Stimulated activated CD4-positive, alpha-beta T cell treated with anti-CD3 and anti-CD28 coated beads, Interleukin-2, amount 100 ng/mL, for 24 hours (primary cell): ENCODE data around the gene LHFPL3.
A peak's percentile ranks its signal among the peaks of the same experiment; 100 is the strongest.
"Not testable (repeated sequence)": the region's sequence is repeated elsewhere in the genome, so short reads cannot be mapped to it uniquely, and the experiment has no call there.

Experiments used
- DNase-seq, 2 donors: peaks; one replicate each; pipeline ENCODE4 v3.0.0-alpha.2; 2020

LHFPL3 gene

DNA sequence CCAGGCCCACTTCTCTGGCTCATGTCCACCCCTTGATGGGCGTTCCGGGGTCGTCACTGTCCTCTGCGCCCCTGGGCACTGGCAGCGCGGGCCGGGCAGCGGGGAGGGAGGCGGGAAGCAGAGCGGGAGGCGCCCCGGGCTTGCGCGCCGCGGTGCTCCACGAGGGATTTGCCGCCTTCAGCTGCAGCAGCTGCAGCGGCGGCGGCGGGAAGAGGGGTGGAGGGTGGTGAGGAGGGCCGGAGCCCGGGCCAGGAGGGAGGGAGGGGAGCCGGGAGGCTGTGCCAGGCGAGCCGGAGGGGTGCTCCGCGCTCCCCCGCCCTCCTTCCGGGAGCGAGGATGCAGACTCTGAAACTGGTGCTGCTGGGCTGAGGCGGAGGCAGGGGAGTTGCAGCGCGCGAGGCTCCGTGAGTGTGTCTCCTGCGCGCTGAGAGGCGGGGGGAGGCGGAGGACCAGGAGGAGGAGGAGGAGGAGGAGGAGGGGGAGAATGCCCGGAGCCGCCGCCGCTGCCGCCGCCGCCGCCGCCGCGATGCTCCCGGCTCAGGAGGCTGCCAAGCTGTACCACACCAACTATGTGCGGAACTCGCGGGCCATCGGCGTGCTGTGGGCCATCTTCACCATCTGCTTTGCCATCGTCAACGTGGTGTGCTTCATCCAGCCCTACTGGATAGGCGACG, at the start of gene LHFPL3:
Gene LHFPL3, plus strand, starts transcription at position 308 of the 674 bp plus-strand sequence.
- peak in 1 of 2 donors; percentile 14 for DNase-seq

DNA sequence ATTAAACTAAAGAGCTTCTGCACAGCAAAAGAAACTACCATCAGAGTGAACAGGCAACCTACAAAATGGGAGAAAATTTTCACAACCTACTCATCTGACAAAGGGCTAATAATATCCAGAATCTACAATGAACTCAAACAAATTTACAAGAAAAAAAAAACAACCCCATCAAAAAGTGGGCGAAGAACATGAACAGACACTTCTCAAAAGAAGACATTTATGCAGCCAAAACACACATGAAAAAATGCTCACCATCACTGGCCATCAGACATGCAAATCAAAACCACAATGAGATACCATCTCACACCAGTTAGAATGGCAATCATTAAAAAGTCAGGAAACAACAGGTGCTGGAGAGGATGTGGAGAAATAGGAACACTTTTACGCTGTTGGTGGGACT, 46.7 kb upstream of the LHFPL3 start:
- not testable (repeated sequence) for DNase-seq

DNA sequence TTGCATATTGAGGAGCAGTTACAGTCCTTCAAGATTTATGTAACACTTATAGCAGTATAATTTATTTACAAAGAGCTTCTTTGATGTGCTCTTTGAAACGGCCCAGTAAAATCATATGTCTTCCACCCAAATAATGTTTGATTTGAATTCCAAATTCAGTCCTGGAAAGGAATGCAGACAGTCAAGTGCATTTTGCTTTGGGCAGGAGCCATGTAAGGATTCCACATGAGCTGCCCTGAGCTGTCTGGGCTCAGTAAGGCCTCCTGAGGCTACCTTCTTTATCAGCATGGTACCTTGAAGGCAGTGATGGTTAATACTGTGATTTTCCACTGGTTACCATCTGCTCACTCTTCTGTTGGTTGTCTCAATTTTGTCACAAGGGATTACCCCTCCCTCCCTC, 41.6 kb upstream of the LHFPL3 start:
- no peak for DNase-seq

DNA sequence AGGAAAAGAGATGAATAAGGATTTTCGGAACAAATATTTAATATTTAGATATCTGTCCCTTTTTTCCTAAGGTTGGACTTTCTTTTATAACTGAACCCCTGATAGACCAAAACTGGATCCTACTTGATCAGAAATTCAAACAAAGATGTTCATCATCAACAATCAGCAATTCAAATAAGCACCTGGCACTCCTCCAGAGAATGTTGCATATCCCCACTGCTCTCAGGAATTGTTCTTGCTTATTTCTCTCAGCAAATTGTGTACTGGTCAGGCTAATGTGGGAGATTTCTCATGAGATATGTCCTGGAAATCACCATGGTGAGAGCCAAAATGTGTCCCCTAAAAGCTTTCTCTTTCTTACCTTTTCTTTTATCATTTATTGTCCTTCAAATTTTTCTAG, 40.3 kb upstream of the LHFPL3 start:
- DNase-seq: no peak

DNA sequence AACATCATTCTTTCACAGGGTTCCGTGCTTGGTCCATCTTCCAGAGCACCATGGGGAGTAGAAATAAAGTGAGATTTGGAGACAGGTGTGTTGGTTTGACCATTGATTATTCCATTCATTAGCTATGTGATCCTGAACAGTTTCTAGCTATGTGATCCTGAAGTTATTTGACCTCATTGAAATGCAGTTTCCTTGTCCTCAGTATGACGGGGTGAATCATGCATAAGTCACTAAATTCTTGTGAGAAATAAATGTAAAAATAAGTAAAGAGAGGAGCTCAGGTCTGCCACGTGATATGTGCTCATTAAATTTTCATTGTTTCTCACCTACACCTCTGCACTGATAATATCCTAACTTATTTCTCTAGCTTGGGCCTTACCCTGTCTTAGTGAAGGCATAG, 34.1 kb upstream of the LHFPL3 start:
- DNase-seq: no peak

DNA sequence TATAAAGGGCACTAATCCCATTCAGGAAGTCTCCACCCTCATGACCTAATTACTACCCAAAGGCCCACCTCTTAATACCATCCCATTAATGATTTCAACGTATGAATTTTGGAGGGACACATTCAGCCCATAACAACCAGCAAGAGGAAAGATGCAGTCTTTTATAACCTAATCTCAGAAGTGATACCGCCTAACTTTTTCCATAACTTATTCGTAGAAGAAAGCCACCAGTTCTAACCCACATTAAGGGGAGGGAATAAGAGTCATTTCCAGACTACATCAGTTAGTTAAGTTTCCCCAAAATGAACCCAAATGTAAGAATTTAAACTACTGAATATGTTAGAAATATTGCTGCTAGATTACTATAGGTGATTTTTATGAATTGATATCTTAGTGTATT, 32.1 kb upstream of the LHFPL3 start:
- no peak for DNase-seq

DNA sequence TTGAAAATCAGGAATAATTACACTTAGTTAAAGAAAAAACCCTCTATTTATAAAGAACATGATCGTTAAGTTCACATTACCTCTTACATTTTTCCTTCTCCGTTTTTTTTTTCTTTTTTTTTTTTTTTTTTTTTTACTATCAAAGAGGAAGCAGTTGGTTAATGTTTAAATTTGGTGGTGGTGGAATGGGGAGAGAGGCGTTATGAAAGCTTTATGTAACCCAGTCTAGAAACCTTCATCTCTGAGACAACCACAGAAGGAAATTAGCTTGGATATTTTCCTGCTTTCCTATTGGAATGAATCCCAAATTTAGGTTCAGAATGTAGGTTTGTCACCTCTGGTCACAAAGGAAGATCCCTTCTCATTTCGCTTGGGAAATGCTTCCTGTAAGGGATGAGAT, 31.5 kb upstream of the LHFPL3 start:
- DNase-seq: no peak

DNA sequence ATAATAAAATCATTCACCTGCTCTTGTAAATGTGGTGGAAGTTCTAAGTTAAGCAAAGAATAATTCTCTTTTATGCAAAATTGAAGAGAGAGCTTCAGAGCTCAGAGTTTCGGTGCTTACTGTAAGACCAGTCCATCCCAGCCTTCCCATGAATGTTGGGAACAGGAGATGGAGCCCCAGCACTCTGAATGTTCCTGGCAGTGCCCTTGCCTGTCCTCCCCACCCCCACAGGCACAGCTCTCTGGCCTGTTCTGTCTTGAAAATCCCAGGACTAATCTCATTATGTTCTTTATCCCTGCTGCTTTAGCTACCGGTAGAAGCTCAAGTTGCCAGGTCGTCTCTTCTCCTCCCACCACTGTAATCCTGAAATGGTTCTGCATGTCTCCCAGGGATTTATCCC, 29.1 kb upstream of the LHFPL3 start:
- no peak for DNase-seq

DNA sequence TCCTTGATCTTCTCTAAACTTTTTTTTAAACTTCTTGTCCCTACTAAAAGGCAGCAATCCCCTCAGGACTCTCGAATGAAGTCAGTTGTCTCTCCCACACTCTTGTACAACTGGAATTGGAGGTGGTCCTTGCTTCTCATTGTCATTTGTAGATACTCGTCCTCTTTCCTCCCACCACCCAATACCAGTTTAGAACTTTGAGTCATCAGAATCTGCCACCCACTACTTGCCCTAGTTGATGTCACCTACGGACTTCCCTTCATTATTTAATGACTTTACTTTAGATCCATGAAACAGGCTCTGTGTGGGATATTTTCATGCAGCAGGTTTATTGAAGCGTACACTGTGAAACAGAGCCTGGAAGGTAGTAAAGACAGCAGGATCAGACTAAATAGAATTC, 28.6 kb upstream of the LHFPL3 start:
- no peak for DNase-seq

DNA sequence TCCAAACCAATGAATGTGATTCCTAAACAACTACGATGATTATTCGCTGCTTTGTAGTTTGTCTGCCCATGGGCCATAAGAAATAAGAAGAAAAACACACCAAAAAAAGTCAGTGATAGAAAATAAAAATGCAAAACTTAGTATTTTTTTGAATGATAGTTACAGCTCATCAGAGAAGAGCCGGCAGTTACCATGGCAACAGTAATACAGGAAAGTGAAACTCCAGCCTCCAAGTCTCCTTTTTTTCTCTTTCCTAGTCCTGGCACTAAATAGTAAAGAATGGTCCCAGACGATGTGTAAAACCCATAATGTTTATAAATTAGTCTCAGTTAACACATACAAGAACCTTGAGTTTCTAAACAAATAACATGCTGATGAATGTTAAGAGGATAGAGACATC, 21.6 kb upstream of the LHFPL3 start:
- no peak for DNase-seq

DNA sequence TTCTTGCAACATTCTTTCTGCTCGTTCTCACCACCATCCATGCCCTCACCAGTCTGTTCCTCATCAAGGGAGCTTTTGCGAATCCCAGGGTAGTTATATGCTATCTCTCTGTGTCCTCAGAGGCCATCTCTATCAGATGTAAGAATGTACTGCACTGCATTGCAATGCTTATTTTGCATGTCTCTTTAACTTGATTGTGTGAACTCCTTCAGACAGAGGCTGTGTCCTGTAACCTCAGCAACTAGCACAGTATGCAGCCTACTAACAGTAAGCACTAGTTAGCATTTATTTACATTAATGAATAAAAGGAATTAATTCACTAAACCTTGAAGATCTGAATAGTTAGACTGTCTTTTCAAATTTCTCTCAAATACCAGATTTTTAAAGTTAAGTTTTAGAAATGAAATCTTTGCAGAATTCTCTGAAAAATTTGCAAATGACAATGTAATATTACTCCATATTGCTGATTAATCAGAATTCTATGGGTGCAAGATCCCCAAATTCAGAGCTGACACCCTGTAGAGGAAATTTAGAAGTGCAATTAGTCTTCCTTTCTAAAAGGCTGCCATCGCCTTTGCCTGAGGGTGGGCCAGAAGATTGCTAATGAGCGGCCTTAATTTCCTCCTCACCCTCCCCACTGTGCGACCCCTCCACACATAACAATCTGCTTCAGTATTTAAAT, 10.3 kb upstream of the LHFPL3 start:
- DNase-seq: no peak

DNA sequence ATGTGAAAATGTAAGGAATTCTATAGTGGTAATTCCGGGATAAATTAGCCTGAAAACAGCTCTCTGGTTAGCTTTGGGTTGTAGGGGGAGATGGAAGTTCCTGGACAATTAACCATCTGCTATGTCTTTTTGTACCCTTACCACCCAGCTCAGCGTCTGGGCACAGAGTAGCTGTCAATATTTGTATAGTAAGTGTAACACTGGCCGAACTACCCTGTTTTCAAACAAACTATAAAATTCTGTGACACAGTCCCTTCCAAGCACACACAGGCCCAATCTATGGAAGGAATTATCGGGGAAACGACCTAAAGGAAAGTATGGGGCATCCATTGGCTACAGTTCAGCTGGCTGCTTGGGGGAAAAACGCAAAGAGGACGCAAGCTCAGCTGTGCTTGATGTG, 869 bp upstream of the LHFPL3 start:
- no peak for DNase-seq

DNA sequence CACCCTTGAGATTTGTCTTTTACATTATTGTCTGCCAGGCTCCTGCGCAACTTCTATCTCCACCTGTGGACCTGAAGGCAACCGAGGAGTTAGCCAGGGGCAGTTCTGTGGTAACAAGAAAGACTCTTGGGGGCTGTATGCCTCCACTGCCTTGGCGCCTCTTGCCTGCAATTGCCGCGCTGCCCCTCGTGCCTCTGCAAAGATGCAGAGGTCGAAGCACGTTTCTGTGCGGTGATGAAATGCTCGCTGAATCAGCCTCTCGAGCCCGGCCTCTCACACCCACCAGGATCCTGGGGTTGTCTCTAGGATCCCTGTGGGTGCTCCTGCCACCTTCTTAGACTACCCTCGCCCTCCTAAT, 486 bp upstream of the LHFPL3 start:
- DNase-seq: no peak

DNA sequence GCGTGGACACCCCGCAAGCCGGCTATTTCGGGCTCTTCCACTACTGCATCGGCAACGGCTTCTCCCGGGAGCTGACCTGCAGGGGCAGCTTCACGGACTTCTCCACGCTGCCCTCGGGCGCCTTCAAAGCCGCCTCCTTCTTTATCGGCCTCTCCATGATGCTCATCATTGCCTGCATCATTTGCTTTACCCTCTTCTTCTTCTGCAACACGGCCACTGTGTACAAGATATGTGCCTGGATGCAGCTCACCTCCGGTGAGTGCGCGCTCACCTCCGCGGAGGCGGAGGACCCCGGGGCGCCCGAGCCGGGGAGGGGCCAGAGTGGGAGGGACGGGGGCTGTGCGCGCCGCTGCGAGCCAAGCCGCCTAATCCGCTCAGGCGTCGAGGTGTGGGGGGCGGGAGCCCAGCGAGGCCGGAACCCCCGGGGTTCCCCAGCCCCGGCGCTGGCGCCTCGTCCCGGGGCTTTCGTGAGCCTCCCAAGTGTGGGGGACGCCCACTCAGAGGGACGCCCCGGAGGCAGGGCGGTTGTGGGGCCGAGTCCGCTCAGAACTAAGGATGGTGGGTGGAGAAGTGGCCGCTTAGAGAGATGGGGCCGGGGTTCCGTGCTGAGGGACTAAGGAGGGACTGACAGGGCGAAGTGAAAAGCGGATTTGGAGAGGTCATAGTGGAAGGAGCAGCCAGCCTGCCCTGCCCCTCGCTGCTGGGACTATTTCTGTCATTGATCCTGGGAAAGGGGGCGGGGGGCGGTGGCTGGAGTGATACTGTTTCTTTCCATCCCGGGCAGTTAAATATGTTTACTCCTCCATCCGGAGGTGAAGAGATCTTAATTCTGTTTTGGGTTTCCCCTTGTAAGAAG, 795 bp downstream of the LHFPL3 start:
- peak in 1 of 2 donors; percentile 1 for DNase-seq

DNA sequence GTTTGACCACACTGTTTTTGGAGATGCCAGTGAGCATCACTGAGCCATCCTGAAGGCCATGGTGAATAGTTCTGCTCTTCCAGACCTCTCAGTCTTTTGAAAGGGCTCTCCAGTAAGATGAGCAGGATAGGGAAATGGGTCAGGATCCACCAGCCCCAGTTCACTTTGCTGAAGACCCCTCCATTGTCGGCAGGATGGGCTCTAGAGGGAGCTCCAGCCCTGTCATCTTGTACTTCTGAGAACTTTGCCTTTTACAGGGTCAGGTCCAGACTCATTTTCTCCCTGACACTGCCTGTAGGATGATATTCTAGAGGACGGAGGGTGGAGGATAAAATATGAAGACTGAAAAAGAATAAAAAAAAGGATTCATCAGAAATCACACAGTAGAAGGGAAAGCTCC, 13.1 kb downstream of the LHFPL3 start:
- DNase-seq: no peak

DNA sequence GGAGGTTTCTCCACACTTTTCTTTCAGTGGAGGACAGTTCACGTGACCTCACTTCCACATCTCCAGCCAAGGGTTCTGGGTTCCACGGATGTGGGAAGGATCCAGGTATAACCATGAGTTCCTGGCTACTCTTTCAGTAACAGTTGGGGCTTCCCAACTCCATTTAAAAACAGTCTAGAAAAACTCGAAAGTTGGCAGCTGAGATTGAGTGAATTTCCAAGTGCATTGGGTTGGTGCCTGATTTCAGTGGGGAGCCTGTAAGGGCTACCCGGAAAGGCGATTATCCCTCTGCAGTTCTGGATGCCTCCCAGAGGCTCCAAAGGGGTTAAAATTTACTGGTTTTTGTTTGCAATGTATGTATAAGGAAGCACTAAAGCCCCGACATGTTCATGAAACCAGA, 24.3 kb downstream of the LHFPL3 start:
- DNase-seq: no peak

DNA sequence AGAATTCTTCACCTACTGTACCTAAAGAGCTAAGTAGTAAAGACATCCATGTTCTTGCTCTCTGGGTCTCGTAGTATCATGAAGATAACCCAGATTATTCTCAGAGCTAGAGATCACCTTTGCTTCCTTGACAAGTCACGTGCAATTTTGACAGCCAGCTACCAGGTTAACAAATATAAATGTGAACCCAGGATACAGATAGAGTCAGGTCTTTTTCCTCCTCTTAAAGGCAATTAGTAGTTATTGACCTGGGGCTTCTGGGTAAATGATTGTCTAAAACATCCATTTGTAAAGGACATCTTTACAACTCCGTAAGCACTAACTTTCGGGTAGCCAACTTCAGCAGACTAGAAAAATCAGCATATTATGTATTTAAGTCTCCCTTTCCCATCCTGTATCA, 28.8 kb downstream of the LHFPL3 start:
- no peak for DNase-seq

DNA sequence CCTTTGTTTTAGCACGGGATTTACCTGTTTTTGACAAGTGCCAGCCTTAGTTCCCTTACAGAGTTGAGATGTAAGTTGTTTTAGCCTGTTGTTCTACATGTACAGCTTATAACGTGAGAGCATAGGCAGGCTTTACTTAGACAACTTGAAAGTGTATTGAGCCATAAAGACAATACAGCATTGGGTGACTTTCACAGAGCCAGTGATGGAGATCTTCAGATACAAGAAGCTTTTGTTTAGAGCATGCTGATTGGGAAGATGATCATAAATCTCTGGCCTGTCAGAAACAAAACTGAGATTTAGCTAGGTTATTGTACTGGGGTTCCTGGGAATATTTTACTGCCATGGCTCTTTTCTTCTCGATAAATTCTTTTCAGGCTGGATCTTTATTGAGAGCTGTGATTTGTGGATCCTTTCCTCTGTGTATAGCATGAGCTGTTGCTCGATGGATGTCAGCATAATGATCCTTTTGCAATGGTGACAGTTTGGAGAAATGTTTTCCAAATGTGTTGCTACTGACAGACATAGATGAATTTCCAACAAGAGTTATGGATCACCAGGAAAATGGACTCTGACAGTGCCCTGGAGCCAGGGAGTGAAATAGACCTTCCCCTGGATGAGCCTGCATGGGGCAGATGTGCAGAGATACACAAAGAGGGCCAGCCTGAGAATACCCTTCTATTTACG, 30.2 kb downstream of the LHFPL3 start:
- no peak for DNase-seq

DNA sequence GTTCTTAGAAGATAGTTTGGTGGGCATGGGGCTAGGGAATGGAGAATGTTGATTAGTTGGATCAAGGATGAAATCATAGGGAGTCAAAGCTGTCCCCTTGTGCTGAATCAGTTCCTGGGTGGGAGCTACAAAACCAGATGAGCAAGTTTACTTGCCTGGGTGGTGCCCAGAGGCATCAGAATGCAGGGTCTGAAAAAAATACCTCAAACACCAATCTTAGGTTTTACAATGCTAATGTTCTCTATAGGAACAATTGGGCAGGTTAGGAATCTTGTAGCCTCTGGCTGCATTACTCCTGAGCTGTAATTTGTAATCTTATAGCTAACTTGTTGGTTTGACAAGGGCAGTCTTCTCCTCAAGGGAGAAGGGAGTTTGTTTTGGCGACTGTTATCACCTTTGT, 34.4 kb downstream of the LHFPL3 start:
- DNase-seq: no peak

DNA sequence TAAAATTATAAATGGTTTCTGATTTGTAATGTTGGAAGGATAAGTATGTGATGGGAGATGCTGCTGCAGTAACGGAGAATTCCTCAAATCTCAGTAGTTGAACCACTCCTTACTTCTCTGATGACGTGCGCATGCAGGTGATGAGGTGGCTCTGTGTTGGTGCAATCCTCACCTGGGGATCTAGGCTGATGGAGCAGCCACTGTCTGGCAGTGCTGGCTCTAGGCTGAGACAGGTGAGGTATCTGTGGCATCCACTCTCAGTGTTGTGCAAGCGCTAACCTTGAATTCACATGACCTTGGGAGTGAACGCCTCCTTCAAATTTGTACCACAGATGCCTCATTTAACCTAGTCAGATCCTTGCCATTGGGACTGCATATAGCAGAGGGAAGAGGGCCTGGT, 35.0 kb downstream of the LHFPL3 start:
- DNase-seq: no peak

DNA sequence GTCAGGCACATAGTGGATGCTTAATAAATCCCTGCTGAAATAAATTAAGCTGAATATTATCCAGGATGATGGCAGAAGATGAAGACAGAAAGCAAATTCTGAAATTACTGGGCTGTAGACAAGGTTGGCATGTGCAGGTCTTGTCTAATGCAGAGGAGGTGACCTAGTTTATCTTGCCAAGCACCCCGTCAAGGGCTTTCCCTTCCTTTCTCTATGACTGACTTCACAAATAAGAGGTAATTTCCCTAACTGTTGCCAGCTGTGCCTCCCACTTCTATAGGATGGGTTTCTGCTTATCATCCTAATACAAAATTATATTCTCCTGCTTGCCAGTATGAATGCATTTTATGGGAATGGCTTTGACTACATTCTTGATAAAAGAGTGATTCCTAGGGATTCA, 38.0 kb downstream of the LHFPL3 start:
- DNase-seq: no peak

DNA sequence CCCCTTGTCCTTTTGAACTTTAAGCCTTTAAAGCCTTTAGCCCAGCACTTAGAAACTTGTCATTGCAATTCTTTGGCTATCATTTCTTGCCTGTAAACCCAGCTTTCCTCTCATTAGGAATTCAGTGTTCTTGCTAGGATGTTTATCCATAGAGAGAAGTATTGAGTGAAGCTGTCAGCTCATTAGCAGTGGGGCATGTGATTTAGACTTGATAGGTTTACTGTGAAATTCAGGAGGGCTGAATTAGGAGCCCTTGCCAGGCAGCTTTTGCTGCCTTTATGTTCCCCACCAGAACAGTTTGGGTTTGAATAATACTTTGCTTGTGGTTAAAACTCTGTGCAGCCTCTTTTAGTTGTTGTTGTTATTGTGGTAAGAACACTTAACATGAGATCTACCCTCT, 39.5 kb downstream of the LHFPL3 start:
- no peak for DNase-seq

DNA sequence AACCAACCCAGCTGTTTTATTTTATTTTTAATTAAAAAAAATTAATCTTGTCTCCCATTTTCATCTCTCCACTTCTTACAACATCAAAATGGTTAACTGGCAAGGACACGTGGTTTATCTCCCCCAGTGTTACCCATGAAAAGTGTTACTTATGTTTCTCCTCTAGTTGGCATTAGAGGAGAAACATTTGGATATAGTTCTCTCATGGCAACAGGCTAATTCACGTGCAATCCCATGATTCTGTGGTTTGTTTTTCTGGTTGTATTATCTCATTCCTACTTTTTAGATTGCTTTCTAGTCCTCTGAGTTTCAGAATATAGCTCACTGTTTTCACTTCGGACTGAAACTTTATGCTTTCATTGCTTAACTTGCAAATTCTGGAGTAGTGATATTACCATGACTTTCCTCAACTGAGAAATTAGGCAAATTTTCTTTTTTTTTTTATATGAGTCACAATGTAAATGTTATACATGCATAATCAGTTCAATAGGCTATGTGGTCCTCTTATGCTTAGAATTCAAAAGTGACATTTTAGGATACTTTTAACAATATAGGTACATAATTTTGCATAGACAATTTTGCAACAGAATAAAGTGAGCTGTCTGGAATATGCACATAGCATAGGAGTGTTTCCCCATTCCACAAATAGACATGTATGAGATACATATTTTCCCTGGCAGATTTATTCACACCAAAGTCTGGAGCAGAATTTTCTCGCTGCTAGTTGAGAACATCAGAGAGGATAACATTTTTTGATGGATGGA, 43.0 kb downstream of the LHFPL3 start:
- DNase-seq: no peak
